RWPE1 (cell line): ENCODE data around the gene SPOUT1.
A peak's percentile ranks its signal among the peaks of the same experiment; 100 is the strongest.

ENCODE experiments used
- CTCF ChIA-PET: fragments of 350-600 bp; sonication (Branson Sonifier 250); formaldehyde crosslinking; extraction: SDS; loops from one replicate; lab custom pipeline; 2021; lab: Yijun Ruan, JAX
- POLR2A ChIA-PET: fragments of 400-600 bp; formaldehyde crosslinking; extraction: SDS; loops from one replicate; lab custom pipeline; 2020; ENCODE audit warnings: antibody characterized with exemption; ENCODE audit not compliant: low non-redundant PET; lab: Yijun Ruan, JAX
- DNase-seq: peaks from one replicate; pipeline ENCODE4 v3.0.0; 2012; ENCODE audit warnings: low spot score
- H3K27ac ChIP-seq: fragments of 450-650 bp; 2 replicates; pipeline ENCODE4 v1.5.1; 2017
- TF ChIP-seq, protein P1 (sequence below): fragments of 450-650 bp; conservative IDR thresholded peaks from 2 replicates; pipeline ENCODE4 v1.5.1; 2017; ENCODE audit warnings: low read depth, mild to moderate bottlenecking

Gene SPOUT1

GRCh38 chr9:128792134-128792533 is 37.5 kb downstream of the SPOUT1 start:
- TF ChIP-seq, protein P1, sequence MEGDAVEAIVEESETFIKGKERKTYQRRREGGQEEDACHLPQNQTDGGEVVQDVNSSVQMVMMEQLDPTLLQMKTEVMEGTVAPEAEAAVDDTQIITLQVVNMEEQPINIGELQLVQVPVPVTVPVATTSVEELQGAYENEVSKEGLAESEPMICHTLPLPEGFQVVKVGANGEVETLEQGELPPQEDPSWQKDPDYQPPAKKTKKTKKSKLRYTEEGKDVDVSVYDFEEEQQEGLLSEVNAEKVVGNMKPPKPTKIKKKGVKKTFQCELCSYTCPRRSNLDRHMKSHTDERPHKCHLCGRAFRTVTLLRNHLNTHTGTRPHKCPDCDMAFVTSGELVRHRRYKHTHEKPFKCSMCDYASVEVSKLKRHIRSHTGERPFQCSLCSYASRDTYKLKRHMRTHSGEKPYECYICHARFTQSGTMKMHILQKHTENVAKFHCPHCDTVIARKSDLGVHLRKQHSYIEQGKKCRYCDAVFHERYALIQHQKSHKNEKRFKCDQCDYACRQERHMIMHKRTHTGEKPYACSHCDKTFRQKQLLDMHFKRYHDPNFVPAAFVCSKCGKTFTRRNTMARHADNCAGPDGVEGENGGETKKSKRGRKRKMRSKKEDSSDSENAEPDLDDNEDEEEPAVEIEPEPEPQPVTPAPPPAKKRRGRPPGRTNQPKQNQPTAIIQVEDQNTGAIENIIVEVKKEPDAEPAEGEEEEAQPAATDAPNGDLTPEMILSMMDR = no peak
- CTCF ChIA-PET = interaction anchor here (0.5 to 0.6 kb wide), 3 partner anchors 15 to 23 kb away, joined by 3 to 4 read pairs (median 3); no protein-coding TSS in a partner anchor
- no peak for DNase-seq
- no peak overlapping the region; the same call in 1 of the 2 replicates for H3K27ac ChIP-seq
- POLR2A ChIA-PET = no interaction called here

DNA sequence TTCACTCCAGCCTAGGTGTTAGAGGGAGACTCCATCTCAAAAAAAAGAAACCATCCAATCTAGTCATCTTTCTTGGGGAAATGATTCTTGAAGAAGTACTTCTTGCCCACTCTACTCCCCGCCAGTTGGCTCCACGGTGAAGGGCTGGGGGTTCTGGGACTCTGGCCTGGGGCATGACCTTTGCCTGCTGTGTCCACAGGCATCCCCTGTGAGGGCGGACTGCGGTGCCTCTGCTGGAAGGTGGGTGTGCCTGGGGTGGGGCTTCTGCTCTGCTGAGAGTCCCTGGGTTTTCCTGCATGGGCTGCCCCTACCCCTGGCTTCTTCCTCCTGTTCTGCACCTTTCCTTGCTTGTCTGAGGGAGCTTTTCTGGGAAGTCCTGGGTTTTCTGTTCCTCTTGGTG is 39.1 kb downstream of the SPOUT1 start:
- ChIA-PET CTCF (interaction anchor here (0.5 kb wide), 1 partner anchor 46 kb away, joined by 3 read pairs; no protein-coding TSS in a partner anchor), POLR2A (interaction anchor here (0.7 kb wide), 1 partner anchor 1636 kb away, joined by 3 read pairs; no protein-coding TSS in a partner anchor)

GRCh38 chr9:128788445-128788844 is 41.1 kb downstream of the SPOUT1 start:
- POLR2A ChIA-PET = interaction anchor here (0.5 to 0.8 kb wide), 4 partner anchors 18 to 112 kb away, joined by 3 to 5 read pairs (median 4); no protein-coding TSS in a partner anchor
- no peak for DNase-seq
- TF ChIP-seq, protein P1 = no peak
- CTCF ChIA-PET = interaction anchor here (0.9 kb wide), 1 partner anchor 21 kb away, joined by 3 read pairs; no protein-coding TSS in a partner anchor
- H3K27ac ChIP-seq = peak overlapping the region; percentile 83

More for the DNA sequence above, 39.1 kb downstream of the SPOUT1 start:
- TF ChIP-seq, protein P1 = no peak
- H3K27ac ChIP-seq = peak overlapping the region; percentile 14
- no peak for DNase-seq

- peak overlapping the region; percentile 83 for H3K27ac ChIP-seq
- TF ChIP-seq, protein P1 = no peak
- DNase-seq = peak; percentile 55
- POLR2A ChIA-PET = no interaction called here
- CTCF ChIA-PET = interaction anchor here (0.6 to 0.9 kb wide), 3 partner anchors 20 to 86 kb away, joined by 3 to 4 read pairs (median 3); no protein-coding TSS in a partner anchor
Measured at GRCh38 chr9:128787659-128788058, 41.9 kb downstream of the SPOUT1 start.

DNA sequence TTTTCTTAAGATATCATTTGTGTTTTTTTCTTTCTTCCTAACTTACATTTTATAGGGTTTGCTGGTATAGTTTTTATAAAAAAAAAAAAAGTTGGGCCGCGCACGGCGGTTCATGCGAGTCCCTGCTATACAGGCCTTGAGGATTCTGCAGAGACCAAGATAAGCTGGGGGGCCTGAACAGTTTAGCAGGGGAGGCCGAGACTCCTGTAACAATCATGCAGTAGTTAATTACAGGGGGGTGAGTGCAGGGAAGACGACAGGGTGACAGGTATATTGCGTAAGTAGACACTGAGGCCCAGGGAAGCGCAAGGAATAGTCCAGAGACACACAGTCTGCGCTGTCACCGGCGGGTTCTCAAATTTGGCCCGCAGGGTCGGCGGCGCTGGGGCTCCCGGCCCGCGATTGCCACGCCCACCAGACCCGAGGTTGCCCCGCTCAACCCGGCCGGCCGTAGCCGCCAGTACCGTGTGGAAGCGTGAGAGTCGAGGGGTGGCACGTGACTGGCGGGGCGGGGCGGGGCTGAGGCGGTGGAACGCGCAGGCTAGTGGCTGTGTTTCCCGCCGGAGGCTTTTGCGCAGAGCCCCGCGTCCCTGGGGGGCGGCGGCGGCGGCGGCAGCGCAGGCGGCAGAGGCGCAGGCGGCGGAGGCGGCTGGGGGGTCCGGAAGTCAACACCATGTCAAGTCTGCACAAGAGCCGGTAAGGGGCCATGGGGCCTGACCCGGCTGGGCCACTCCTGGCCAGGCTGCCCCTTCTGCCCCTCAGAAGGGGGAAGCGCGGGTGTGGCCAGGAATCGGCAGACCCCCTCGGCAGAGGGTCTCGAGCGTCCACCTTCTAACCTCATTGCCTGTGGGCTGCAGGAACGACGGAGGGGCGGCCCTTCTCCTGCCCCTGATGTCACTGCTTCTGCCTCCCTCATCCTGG is 42.7 kb downstream of the SPOUT1 start, which contains the start of gene TBC1D13:
TSS of gene TBC1D13 (plus strand) at position 573 of the 921 bp plus-strand sequence. CDS start at position 674, 101 bp downstream.
- POLR2A ChIA-PET = no interaction called here
- peak; percentile 99 for DNase-seq

More for the DNA sequence above, 42.7 kb downstream of the SPOUT1 start, which contains the start of gene TBC1D13:
- TF ChIP-seq, protein P1 = no peak
- CTCF ChIA-PET = interaction anchor here (0.6 to 0.7 kb wide), 4 partner anchors 19 to 88 kb away, joined by 3 to 5 read pairs (median 4); no protein-coding TSS in a partner anchor
- peak within 1 kb of the TSS; percentile 83 for H3K27ac ChIP-seq
